ENCODE results near the gene RTL9.

The RTL9 gene

GRCh38 chrX:110407910-110408545 is 49.4 kb downstream of the RTL9 start:
- FAIRE-seq: peak; percentile 75

Measured in islet of Langerhans (tissue), 1 donor.